HG03469 (cell line): ENCODE data around the gene MOB3B.
A peak's percentile ranks its signal among the peaks of the same experiment; 100 is the strongest.

Experiments
- ATAC-seq: cut with Tn5 transposase; IDR thresholded peaks from one replicate; pipeline ENCODE4 v1.9.1; 2021; ENCODE audit warnings: mild to moderate bottlenecking, moderate library complexity, moderate number of reproducible peaks; ENCODE audit not compliant: unreplicated experiment

MOB3B gene

DNA sequence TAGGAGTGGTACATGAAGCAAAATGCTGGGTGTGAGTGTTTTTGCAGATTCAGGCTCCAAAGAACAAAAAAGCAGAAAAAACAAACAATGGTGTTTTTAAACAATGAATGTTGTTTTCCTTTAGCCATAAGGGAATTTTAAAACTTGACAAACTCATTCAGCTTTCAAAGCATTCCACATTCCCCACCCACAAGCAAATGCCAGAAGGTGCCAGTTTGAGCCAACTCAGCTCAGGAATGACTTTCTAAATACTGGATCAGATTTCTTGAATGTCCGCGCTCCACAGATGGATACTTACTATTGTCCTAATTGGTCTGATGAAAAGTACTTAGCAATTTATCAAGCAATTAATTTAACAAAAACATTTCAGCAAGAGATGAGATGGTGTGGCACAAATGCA, 12.9 kb upstream of the MOB3B start:
- ATAC-seq, result no peak

DNA sequence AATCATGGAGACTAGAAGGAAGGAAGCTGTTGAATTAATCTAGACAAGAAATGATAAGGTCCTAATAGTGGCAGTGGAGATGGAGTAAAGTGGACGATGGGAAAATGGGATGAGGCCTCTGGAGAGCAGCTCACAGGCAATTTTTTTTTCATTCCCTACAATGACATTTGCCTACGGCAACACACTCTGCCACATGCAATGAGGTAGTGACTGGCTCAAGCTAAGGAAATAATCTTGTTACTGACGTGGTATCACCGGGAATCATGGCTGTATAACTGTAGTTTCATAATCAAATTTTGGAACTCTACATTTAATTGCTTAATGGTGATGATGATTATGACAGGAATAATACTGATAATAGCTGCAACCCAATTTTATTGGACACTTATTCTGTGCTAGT, 12.1 kb upstream of the MOB3B start:
- no peak for ATAC-seq

DNA sequence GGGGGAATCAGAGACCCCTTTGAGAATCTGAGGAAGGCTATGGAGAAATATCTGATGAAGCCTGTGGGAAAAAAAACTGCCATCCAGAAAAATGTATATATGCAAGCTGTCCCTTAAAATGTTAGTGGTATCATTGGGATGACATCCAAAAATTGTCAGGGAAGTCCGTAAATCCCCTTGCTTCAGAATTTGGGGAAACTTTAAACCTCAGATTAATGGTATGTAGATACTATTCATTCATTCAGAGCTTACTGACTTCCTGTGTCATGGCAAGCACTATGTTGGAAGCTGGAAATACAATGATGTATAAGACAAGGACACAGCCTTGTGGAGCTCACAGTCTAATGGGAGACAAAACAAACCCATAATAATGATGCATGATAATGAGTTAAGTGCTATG, 10.9 kb upstream of the MOB3B start:
- ATAC-seq, result no peak

DNA sequence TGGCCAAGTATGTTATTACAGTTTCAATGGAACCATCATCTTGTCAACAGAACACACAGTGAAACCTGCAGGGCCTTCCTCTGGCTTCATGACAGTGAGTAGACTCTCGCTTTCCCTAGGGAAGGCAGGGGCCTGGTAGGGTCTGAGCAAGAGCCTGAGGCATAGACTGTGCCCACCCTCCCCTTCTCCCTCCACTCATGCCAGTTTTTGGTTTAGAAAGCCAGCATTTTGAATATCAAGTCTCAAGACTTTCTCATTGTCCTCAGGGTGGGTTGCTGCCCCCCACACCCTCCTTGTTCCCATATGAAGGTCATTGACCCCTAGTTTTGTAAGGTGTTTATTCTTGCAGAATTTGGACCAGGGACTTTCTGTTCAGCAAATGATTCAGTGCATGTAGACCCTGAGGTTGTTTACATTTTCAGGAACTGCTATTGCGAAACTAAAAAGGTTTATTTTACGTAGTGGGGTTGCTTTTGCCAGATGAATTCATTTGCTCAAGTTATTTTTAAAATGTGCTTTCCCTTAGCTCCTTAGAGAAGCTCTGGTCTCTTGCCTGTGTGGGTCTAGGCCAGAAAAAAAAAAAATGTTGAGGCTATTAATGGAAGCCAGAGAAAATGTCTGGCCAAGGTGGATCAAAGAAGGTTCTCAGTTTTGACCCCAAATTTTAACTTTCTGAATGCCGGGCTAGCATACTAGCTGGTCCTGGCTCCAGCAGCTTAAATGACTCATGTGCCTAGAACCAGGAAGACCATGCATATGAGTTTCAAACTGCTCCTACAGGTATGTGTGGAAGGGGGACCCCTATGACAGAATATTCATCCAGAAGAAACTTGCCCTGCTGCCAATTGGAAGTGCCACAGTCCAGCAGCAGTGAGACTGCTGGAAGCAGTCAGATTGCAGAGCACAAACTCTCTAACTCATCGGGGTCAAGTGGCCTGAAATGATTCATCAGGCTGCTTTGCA, 10.1 kb upstream of the MOB3B start:
- ATAC-seq, result no peak

DNA sequence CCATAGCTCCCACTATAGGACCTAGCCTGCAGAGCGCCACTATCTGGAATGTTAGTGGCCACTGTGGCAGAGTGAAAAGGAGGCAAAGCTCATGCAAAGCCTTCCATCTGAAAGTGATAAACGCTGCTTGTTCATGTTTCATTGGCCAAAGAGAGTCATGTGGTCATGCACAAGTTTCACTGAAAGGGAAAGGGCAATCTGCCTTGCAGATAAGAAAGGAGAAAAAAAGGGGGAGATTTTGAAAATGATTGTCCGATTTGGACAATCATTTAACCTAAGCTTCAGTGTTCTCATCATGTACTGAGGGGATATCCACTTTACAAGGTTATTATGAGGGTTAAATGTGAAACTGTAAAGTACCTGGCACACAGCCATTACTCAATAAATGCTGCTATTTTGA, 9.0 kb upstream of the MOB3B start:
- ATAC-seq, result peak; percentile 33

DNA sequence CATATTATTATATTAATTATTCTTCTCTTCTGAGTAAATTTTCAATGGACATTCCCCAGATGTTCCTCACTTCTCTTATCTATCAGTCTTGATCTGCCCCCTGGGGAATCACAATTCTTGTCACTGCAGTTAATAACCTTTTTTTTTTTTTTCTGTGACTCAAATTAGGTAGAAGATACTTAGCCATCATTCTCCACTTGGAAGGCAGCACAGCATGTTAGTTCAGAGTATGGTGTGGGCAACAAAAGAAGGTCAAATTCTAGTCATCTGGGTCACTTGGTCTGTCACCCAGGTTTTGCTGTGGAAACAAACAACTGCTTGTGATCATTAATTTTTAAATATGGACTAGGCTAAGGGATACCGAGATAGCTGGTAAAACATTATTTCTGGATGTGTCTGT, 8.1 kb upstream of the MOB3B start:
- ATAC-seq, result no peak

DNA sequence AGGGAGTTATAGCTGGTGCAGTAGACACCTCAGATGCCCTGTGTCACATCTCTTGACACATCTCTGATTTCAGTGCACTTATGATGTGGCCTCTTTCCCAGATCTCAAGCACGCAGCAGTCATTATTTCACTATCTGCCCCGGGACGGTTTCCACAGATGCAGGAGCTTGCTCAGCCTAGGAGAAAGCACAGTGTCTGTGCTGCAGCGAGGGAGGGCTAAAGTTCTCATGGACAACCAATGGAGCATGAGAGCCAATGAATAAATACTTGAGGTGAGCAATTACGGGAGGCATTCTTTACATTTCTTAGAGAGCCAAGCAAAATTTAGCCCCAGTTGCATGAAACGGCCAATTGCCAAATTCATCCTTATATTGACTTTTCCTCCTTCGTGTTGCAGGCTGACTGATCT, 7.4 kb upstream of the MOB3B start:
- ATAC-seq, result no peak

DNA sequence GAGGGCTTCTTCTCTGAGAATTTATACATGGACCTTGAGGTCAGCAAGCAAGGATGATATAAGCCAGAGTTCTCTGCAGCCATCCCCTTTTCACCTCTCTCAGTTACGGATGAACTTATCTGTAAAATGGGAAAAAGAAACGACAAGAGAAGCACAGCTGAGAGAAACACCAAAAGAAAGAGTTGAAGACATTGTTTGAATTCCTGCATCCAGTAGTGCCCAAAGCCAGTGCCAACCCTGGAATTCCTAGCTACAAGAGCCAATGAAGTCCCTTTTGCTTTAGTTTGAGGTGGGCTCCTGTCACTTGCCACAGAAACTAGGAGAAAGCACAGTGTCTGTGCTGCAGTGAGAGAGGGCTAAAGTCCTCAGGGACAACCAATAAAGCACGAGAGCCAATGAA, 6.6 kb upstream of the MOB3B start:
- no peak for ATAC-seq

DNA sequence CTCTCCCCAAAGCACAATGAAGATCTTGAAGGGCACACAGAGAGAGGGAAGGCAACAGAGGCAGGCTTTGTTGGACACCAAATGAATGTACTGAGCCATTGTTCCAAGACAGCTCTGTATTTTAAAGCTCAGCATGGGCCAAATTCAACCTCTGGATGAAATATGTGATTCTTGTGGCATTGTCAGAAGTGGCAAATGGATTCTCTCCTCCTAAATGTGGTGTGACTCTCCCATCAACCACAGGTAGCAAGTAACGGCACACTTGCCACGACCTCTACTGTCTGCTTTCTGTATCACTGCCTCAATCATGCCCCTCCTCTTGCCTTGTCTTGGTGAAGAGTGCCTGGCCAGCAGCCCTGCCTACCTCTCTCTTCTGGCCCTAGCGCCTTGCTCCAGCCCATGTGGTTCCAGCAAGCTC, 6.1 kb upstream of the MOB3B start:
- peak; percentile 43 for ATAC-seq

DNA sequence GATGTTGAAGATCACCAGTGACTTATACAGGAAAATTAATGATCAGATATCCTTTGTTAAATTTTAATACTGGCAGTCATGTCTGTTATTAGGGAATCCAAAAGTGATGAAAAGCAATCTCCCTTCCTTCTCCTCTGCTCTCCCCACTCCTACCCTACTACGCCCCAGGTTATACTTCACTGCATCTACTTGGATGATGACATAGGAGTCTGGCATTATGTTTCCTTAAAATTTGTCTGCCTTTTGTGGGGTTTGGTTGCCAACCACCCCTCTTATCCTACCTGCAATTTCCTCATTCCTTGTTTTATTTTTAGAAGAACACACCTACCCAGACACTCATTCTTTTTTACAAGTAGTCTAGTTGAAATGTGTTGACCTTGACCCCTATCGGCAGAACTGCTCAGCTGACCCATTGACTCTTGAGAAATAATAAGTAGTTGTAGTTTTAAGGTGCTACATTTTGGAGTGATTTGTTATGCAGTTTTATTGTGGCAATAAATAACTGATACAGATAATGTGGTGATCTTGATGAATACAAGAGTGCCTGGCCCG, 5.1 kb upstream of the MOB3B start:
- no peak for ATAC-seq

DNA sequence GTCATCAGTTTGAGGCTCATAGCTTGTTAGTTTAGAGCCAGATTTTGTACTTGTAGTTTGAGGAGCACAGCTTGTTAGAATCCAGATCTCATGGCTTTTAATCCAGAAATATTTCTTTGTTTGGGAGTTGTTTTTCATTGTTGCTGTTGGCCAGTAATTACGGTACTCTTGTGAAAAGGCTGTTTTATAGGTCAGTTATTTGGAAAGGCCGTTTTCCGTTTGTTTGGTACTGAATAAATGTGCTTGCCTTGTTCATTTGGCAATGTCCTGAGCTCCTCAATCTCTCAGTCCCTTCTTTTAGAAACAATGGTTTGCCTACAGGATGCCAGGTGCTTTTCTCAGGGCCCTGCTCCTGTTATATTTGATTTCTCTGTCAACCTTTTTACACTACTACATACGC, 4.5 kb upstream of the MOB3B start:
- ATAC-seq, result no peak

DNA sequence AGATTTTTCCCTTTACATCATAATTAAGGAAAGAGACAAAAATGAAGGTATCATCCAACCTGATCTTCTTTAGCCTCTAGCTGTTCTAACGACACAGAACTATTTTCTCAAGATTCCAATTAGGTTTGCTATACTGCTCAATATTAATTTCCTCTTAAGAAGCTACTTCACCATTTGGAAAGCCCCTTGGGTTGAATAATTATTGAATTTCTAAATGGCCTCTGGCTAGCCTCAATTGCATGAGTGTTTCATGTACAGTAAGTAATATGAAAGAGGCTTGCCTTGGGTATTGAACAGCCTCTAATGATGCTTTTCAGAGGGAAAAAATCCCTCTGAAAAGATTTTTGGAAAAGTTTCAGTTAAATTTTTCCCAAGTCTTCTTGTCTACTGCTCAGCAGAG, 3.7 kb upstream of the MOB3B start:
- ATAC-seq, result no peak

DNA sequence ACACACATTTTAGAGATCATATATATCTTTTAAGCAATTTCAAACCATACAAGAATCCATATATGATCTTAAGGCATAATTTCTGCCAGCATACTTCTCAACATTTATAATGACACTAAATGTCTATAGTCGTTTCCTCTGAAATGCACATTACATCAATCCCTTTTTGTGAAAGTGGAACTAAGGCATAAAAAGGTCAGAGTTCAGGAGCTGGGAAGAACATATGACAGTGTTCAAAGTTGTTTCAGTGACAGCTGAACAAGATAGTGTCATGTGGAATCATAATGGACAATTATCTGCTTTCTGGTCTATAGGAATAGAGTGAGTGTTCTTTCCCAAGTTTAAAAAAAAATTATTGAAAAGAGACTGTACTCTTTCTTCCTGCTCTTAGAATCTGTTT, 2.4 kb upstream of the MOB3B start:
- no peak for ATAC-seq

DNA sequence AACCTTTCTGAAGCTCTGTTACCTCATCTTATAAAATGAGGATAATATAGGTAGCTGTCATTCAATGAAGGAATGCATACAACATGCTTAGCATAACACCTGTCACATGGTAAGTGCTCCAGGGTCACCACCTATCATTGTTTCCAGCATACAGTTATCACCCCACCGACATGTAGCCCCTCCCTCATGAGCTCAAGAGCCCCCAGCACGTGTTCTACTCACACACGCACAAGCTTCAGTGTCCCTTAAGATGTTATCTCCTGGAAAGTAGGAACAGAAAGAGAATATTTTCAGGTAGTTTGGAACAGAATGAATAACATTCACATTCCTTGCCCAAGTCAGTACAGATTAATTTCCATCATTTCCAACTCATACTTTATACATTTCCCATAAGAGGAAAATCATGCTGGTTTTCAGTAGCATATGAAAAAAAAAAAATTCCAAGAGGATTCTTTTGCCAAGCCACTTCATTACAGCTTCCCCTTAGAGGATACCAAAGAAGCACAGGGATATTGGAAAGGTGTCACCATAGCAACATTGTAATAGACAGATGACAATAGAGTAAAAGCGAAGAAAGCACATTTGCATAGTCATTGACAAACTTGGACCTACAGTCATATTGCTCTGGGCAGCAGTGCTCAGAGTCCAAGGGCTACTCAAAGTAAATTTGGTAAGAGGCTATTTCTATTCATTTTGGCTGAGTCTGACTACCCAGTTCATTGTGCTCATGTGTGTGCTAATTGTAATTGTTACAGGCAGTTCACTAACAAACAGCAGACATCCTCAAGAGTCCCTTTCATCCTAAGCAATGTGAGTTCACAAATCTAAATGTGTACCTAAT, 1.5 kb upstream of the MOB3B start:
- no peak for ATAC-seq

DNA sequence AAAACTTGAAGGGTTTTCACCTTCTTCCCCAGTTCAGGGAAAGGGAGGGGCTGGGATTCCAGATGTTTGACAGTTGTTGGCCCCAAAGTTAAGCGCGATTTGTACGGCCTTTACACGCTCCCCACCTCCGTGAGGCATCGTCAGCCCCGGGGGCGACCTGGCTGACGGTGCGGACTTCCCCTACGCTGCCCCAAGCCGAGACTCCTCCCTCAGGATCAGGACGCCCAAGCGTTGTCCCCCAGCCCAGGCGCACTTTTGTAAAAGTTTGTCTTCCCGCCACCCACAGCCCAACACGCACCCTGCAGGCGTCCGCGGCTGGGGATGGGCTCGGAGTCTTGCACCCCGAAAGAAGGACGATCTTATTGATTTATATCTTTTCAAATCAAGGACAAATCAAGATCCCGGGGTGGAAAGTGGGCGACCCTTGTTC, 713 bp downstream of the MOB3B start:
- no peak for ATAC-seq

DNA sequence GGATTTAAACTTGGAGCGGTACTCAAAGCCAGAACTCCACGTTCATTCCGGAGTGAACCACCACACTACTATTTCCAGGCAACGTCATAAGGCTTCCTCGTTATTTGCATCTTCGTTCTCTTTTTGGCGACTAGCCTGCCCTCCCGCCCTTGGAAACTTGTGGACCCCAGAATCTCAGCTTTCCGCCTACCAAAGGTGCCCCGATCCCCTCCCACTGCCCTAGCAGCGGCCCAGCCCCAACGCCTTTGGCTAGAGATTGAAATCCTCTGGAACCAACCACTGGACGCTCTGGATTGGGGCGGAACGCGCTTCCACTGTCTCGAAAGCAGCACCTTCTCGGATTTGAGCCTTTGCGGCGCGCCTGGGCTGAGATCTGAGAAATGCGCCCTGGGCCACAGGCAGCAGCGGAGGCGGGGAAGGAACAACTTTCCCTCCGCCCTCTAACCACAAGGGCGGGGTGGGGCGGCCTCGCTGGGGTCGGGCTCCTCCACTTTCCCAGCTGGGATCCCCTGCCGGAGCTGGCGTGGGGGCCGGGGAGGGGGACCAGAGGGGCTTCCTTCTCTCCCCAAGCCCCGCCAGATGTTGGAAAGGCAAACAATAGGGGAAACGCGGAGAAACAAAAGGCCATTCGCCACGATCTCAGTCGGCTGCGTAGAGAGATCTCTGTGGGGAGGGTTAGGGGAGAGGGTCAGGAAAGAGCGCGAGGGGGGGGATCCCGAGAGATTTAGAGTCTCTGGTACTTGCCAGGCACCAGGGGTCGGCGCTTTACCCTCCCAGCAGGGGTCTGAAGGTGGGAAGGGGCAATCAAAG, 1.3 kb downstream of the MOB3B start:
- peak; percentile 47 for ATAC-seq

DNA sequence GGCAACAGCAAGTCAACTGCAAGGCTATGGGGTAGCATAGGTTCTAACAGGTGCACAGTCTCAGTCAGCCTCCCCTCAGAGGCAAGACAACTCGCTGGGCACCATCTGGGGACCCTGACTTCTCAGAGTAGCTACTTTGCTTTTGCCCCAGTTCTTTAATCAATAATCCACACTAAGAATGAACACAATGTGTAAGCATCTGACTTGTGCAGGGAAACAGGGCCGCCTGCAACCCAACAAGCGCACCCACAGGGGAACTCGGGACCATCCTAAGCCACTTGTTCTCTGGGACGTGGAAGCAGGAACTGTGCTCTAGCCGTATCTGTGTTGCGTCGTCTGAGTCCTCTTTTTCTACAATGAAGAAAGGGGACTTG, 1.9 kb downstream of the MOB3B start:
- ATAC-seq, result no peak

DNA sequence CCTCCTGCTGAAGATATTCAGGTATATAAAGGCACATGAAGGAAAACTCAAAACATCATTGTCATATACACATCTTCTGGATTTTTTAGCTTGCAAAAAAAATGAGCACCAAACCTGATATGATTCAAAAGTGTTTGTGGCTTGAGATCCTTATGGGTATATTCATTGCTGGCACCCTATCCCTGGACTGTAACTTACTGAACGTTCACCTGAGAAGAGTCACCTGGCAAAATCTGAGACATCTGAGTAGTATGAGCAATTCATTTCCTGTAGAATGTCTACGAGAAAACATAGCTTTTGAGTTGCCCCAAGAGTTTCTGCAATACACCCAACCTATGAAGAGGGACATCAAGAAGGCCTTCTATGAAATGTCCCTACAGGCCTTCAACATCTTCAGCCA, 5.4 kb downstream of the MOB3B start, which contains the start of gene IFNK:
TSS of gene IFNK (plus strand) at position 55 of the 400 bp plus-strand sequence. CDS start at position 102, 47 bp downstream.
- no peak for ATAC-seq

DNA sequence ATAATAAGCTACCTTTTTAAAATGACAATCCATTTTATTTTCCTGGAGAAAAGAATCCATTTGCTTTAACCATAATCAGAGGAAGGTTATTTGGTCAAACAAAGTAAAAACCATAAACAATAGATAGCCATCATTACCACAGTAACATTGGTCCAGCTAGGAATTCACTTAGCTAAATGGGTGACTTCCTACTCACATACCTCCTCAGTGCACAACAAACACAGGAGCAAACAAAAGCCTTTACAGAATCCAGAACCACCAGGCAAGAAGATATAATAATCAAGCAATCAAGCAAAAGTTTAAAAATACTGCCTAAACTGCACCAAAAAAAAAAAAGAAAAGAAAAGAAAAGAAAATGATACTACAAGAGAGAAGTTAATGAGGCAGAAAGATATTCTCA, 6.5 kb downstream of the MOB3B start:
- ATAC-seq, result no peak

DNA sequence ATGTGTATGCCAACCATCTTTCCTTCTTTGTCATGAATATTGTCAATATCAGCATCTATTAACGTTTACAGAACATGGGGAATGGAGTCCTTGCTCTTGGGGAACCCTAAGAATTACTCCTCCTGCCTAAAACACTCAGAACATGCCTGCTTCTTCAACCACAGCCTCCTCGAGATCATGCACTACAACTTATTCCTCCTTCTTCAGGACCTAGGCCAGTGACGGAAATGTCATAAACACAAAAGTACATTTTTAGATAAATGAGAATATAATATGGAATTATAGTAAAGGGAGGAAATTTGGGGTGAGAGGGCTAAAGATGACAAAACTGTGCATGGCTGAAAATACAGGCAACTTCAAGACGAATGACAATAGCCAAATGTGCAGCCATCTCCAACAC, 8.6 kb downstream of the MOB3B start:
- ATAC-seq, result no peak
